ENCODE results near the gene DCAF8L2. TPM values are rescaled to one million over a fixed set of nuclear protein-coding genes. Genes with fewer than 3 reads are reported as not detected.
"Not testable (repeated sequence)": the region's sequence is repeated elsewhere in the genome, so short reads cannot be mapped to it uniquely, and the experiment has no call there.

DCAF8L2 gene
- total RNA-seq (2021) (5.6 and 7.7 TPM in 2 replicates), Bru-seq, nascent RNA (percentile 27 among the genes with signal in this experiment), BruChase-seq, experiment 1, labeled RNA remaining after a 2-hour chase (percentile 27 among the genes with signal in this experiment), BruChase-seq, experiment 2, labeled RNA remaining after a 6-hour chase (percentile 28 among the genes with signal in this experiment)
- long read RNA-seq, partial matches to known transcripts = 0 of 1 reads
- long read RNA-seq, other reads (novel, unspliced or antisense) = 0 of 1 reads

- Histone ChIP-seq H3K9me2 (ENCODE audit: insufficient read depth) (no peaks in the 10 kb centered on the region), H3K4me1 (replicated peaks; ENCODE audit: insufficient read depth) (no peaks in the 10 kb centered on the region), H2AFZ (no peak within 1 kb of the TSS), H3K9me3 (ENCODE audit: insufficient read depth, low read depth) (no peaks in the 10 kb centered on the region), H3K36me3 (ENCODE audit: low read depth) (no peaks in the 10 kb centered on the region), H3K27ac (no peak within 1 kb of the TSS), H4K20me1 (ENCODE audit: insufficient read depth) (no peaks in the 10 kb centered on the region), H3K79me2 (ENCODE audit: low read depth) (no peaks in the 10 kb centered on the region), H3K27me3 (ENCODE audit: insufficient read depth, low read depth) (no peaks in the 10 kb centered on the region), H3K4me3 (no peak within 1 kb of the TSS), H3F3A (ENCODE audit: insufficient read depth, low read depth) (no peaks in the 10 kb centered on the region), H3K4me2 (no peak within 1 kb of the TSS)
- CTCF ChIA-PET = no interaction called here
- TF ChIP-seq CTCF (conservative IDR thresholded peaks at IDR 0.05) = no peak
- TF ChIP-seq EZH2 (IDR thresholded peaks at IDR 0.05; ENCODE audit: low read depth) = no peak
- POLR2A ChIA-PET (ENCODE audit: unreplicated experiment) = no interaction called here
- intact Hi-C loops (cut with micrococcal nuclease; ENCODE audit: unreplicated experiment) = no loop called here
- no peak for DNase-seq
- no TSS peak for BruUV-seq (replicated peaks)
Observed at GRCh38 chrX:27590044-27590443, at the start of gene DCAF8L2. TSS of gene DCAF8L2 (plus strand) at chrX:27590344. CDS start at chrX:27746896, 156,552 bp downstream.

- intact Hi-C loops (cut with micrococcal nuclease; ENCODE audit: unreplicated experiment); BruUV-seq (replicated peaks); DNase-seq; H3K4me2 ChIP-seq; H3K9me3 ChIP-seq (ENCODE audit: insufficient read depth, low read depth); H3K4me1 ChIP-seq (replicated peaks; ENCODE audit: insufficient read depth); H3K27me3 ChIP-seq (ENCODE audit: insufficient read depth, low read depth); H4K20me1 ChIP-seq (ENCODE audit: insufficient read depth); CTCF ChIA-PET; POLR2A ChIA-PET (ENCODE audit: unreplicated experiment); H3K36me3 ChIP-seq (ENCODE audit: low read depth); H2AFZ ChIP-seq; H3K27ac ChIP-seq; H3K4me3 ChIP-seq; H3F3A ChIP-seq (ENCODE audit: insufficient read depth, low read depth); H3K9me2 ChIP-seq (ENCODE audit: insufficient read depth); H3K79me2 ChIP-seq (ENCODE audit: low read depth): not testable (repeated sequence)
Observed at GRCh38 chrX:27541161-27541560, 49.0 kb upstream of the DCAF8L2 start.

GRCh38 chrX:27548624-27549023 is 41.5 kb upstream of the DCAF8L2 start:
- Histone ChIP-seq H3K9me3 (ENCODE audit: insufficient read depth, low read depth) (no peaks in the 10 kb centered on the region), H3K79me2 (ENCODE audit: low read depth) (no peaks in the 10 kb centered on the region), H3K4me3 (no peak overlapping the region), H3K9me2 (ENCODE audit: insufficient read depth) (no peaks in the 10 kb centered on the region), H3K27ac (no peak overlapping the region), H3K4me2 (no peak overlapping the region), H3K36me3 (ENCODE audit: low read depth) (no peaks in the 10 kb centered on the region), H3K27me3 (ENCODE audit: insufficient read depth, low read depth) (no peaks in the 10 kb centered on the region), H4K20me1 (ENCODE audit: insufficient read depth) (no peaks in the 10 kb centered on the region), H2AFZ (no peak overlapping the region), H3K4me1 (replicated peaks; ENCODE audit: insufficient read depth) (no peaks in the 10 kb centered on the region), H3F3A (ENCODE audit: insufficient read depth, low read depth) (no peaks in the 10 kb centered on the region)
- no peak for DNase-seq
- BruUV-seq (replicated peaks) = no TSS peak
- ChIA-PET CTCF (no interaction called here), POLR2A (ENCODE audit: unreplicated experiment) (no interaction called here)
- TF ChIP-seq EZH2 (IDR thresholded peaks at IDR 0.05; ENCODE audit: low read depth) = no peak
- no peak for TF ChIP-seq CTCF (conservative IDR thresholded peaks at IDR 0.05)
- intact Hi-C loops (cut with micrococcal nuclease; ENCODE audit: unreplicated experiment) = no loop called here

- CTCF ChIA-PET = no interaction called here
- H3K9me2 ChIP-seq (ENCODE audit: insufficient read depth) = no peaks in the 10 kb centered on the region
- no peaks in the 10 kb centered on the region for H3K4me1 ChIP-seq (replicated peaks; ENCODE audit: insufficient read depth)
- BruUV-seq (replicated peaks) = no TSS peak
- POLR2A ChIA-PET (ENCODE audit: unreplicated experiment) = no interaction called here
- no peaks in the 10 kb centered on the region for H3K36me3 ChIP-seq (ENCODE audit: low read depth)
- no peaks in the 10 kb centered on the region for H3K9me3 ChIP-seq (ENCODE audit: insufficient read depth, low read depth)
- no peak for TF ChIP-seq EZH2 (IDR thresholded peaks at IDR 0.05; ENCODE audit: low read depth)
- no peak for TF ChIP-seq CTCF (conservative IDR thresholded peaks at IDR 0.05)
- intact Hi-C loops (cut with micrococcal nuclease; ENCODE audit: unreplicated experiment) = loop anchor here (10.0 kb wide), 1 partner anchor 75 kb away; no protein-coding TSS in a partner anchor
- no peak overlapping the region for H3K4me2 ChIP-seq
- no peak overlapping the region for H2AFZ ChIP-seq
- H3K79me2 ChIP-seq (ENCODE audit: low read depth) = no peaks in the 10 kb centered on the region
- DNase-seq = no peak
- no peaks in the 10 kb centered on the region for H3K27me3 ChIP-seq (ENCODE audit: insufficient read depth, low read depth)
- H3K4me3 ChIP-seq = no peak overlapping the region
- H3F3A ChIP-seq (ENCODE audit: insufficient read depth, low read depth) = no peaks in the 10 kb centered on the region
- no peaks in the 10 kb centered on the region for H4K20me1 ChIP-seq (ENCODE audit: insufficient read depth)
- no peak overlapping the region for H3K27ac ChIP-seq
Observed at GRCh38 chrX:27549688-27550087, 40.5 kb upstream of the DCAF8L2 start.

Data from PC-9 (cell line).